GM12892 (cell line): ENCODE measurements around the gene AMPD1.

Experiments used
- DNase-seq: peaks from one replicate; pipeline ENCODE4 v3.0.0; 2011; ENCODE audit not compliant: insufficient read length
- FAIRE-seq: peaks from 2 replicates; lab custom pipeline; 2011; peaks lifted over from hg19 to GRCh38; lab: Jason Lieb, UNC
- POLR2A ChIP-seq: IDR thresholded peaks from 2 replicates; pipeline ENCODE4 v1.6.1; 2011; ENCODE audit warnings: low read depth, low read length, control low read depth
- POLR2AphosphoS5 ChIP-seq: IDR thresholded peaks from 2 replicates; pipeline ENCODE4 v1.6.1; 2011; ENCODE audit warnings: low read depth, low read length, control low read depth
- TAF1 ChIP-seq: IDR thresholded peaks from 2 replicates; pipeline ENCODE4 v1.6.1; 2011; ENCODE audit warnings: low read depth, mild to moderate bottlenecking, control low read depth, low read length, borderline replicate concordance

AMPD1 gene

GRCh38 chr1:114716304-114717170 is 21.2 kb upstream of the AMPD1 start, which contains the start of gene NRAS:
Gene NRAS (minus strand): TSS chr1:114716771. CDS start chr1:114716160, 611 bp downstream.
- peak; percentile 77 for DNase-seq
- TF ChIP-seq POLR2A (peak; percentile 84), TAF1 (0 out of 2 replicates have a peak, but pooled peaks have one; percentile 51), POLR2AphosphoS5 (peak; percentile 96)
- FAIRE-seq = peak; percentile 91

- DNase-seq (no peak), FAIRE-seq (no peak)
- no peak for TF ChIP-seq POLR2AphosphoS5
- no peak for TF ChIP-seq POLR2A
- TF ChIP-seq TAF1 = no peak
Observed at GRCh38 chr1:114715952-114716303, 20.6 kb upstream of the AMPD1 start.

GRCh38 chr1:114712977-114713376 is 17.6 kb upstream of the AMPD1 start:
- no peak for TF ChIP-seq TAF1
- no peak for TF ChIP-seq POLR2A
- TF ChIP-seq POLR2AphosphoS5 = no peak
- FAIRE-seq = no peak
- no peak for DNase-seq

GRCh38 chr1:114710360-114710759 is 15.0 kb upstream of the AMPD1 start:
- FAIRE-seq = no peak
- TF ChIP-seq TAF1 = no peak
- TF ChIP-seq POLR2AphosphoS5 = no peak
- TF ChIP-seq POLR2A = no peak
- DNase-seq = no peak

GRCh38 chr1:114707604-114708003 is 12.3 kb upstream of the AMPD1 start:
- no peak for FAIRE-seq
- no peak for DNase-seq
- TF ChIP-seq TAF1 = no peak
- TF ChIP-seq POLR2A = no peak
- no peak for TF ChIP-seq POLR2AphosphoS5

- no peak for TF ChIP-seq TAF1
- peak; percentile 46; the same call in 1 of the 2 replicates for TF ChIP-seq POLR2A
- no peak for DNase-seq
- FAIRE-seq = no peak
Observed at GRCh38 chr1:114703242-114703641, 7.9 kb upstream of the AMPD1 start.

- no peak for FAIRE-seq
- no peak for TF ChIP-seq TAF1
- 0 out of 2 replicates have a peak, but pooled peaks have one; percentile 11 for TF ChIP-seq POLR2AphosphoS5
- no peak for TF ChIP-seq POLR2A
- DNase-seq = no peak
Observed at GRCh38 chr1:114702737-114703136, 7.4 kb upstream of the AMPD1 start.

GRCh38 chr1:114701931-114702330 is 6.6 kb upstream of the AMPD1 start:
- DNase-seq (no peak), FAIRE-seq (no peak)
- TF ChIP-seq POLR2AphosphoS5 = no peak

GRCh38 chr1:114700036-114700600 is 4.8 kb upstream of the AMPD1 start:
- FAIRE-seq = no peak
- DNase-seq = no peak
- TF ChIP-seq POLR2A (no peak), POLR2AphosphoS5 (no peak), TAF1 (no peak)

- DNase-seq (no peak), FAIRE-seq (no peak)
- no peak for TF ChIP-seq TAF1
- TF ChIP-seq POLR2A = no peak
- no peak for TF ChIP-seq POLR2AphosphoS5
Observed at GRCh38 chr1:114696810-114697209, 1.5 kb upstream of the AMPD1 start.

GRCh38 chr1:114694540-114695310 is 621 bp downstream of the AMPD1 start:
- TF ChIP-seq POLR2A = no peak
- no peak for TF ChIP-seq TAF1
- no peak for TF ChIP-seq POLR2AphosphoS5
- DNase-seq (no peak), FAIRE-seq (no peak)

- no peak for FAIRE-seq
- TF ChIP-seq POLR2AphosphoS5 (no peak), TAF1 (no peak), POLR2A (no peak)
- DNase-seq = no peak
Observed at GRCh38 chr1:114692947-114693346, 2.4 kb downstream of the AMPD1 start.
